Caco-2 (cell line): ENCODE measurements around the gene INPP4B. TPM values are rescaled to one million over a fixed set of nuclear protein-coding genes. Genes with fewer than 3 reads are reported as not detected.

Experiments
- BruUV-seq: library from RNA; stranded (reverse); fragments of 400-500 nt; replicated peaks from 2 replicates; lab custom pipeline; 2021; lab: Mats Ljungman, UMichigan
- CTCF ChIA-PET: fragments of 300-600 bp; sonication (Branson Sonifier 250); formaldehyde crosslinking; loops from one replicate; lab custom pipeline; 2022; ENCODE audit warnings: antibody characterized with exemption; lab: Charles Lee
- POLR2A ChIA-PET: fragments of 300-600 bp; sonication (Branson Sonifier 250); formaldehyde crosslinking; loops from one replicate; lab custom pipeline; 2022; ENCODE audit warnings: antibody characterized with exemption; lab: Charles Lee
- DNase-seq, 2 experiments: peaks; one replicate each; pipeline versions ENCODE4 v3.0.0 to v3.0.0-alpha.2; 2020 to 2022
- H3K27me3 ChIP-seq: replicated peaks from 2 replicates; pipeline ENCODE4 v1.6.0; 2011; ENCODE audit warnings: low read length; ENCODE audit not compliant: control insufficient read depth, insufficient read depth
- H3K36me3 ChIP-seq: 2 replicates; pipeline ENCODE4 v1.5.1; 2011; ENCODE audit warnings: low read length; ENCODE audit not compliant: control insufficient read depth, insufficient read depth
- H3K4me1 ChIP-seq: fragments of 250-450 bp; sonication (Bioruptor Pico); 2 replicates; pipeline ENCODE4 v1.5.1; 2020; ENCODE audit warnings: mild to moderate bottlenecking
- H3K4me3 ChIP-seq: 2 replicates; pipeline ENCODE4 v1.5.1; 2011; ENCODE audit warnings: low read depth, mild to moderate bottlenecking, control low read depth, low read length
- H3K9me3 ChIP-seq: fragments of 250-450 bp; sonication (Bioruptor Pico); 2 replicates; pipeline ENCODE4 v1.5.1; 2020; ENCODE audit warnings: mild to moderate bottlenecking, moderate library complexity
- H3K27ac Mint-ChIP-seq: one replicate; pipeline ENCODE4 v1.8.0; 2022; ENCODE audit warnings: mixed read lengths; ENCODE audit not compliant: unreplicated experiment
- H3K27me3 Mint-ChIP-seq: one replicate; pipeline ENCODE4 v1.8.0; 2022; ENCODE audit warnings: mixed read lengths; ENCODE audit not compliant: insufficient read depth, unreplicated experiment
- H3K36me3 Mint-ChIP-seq: one replicate; pipeline ENCODE4 v1.8.0; 2022; ENCODE audit warnings: mild to moderate bottlenecking, mixed read lengths; ENCODE audit not compliant: insufficient read depth, unreplicated experiment
- H3K4me1 Mint-ChIP-seq: one replicate; pipeline ENCODE4 v1.8.0; 2022; ENCODE audit warnings: low read depth, mixed read lengths; ENCODE audit not compliant: unreplicated experiment
- H3K4me3 Mint-ChIP-seq: one replicate; pipeline ENCODE4 v1.8.0; 2022; ENCODE audit warnings: mild to moderate bottlenecking, moderate library complexity, mixed read lengths; ENCODE audit not compliant: unreplicated experiment
- H3K9me3 Mint-ChIP-seq: one replicate; pipeline ENCODE4 v1.8.0; 2022; ENCODE audit warnings: mixed read lengths; ENCODE audit not compliant: unreplicated experiment
- intact Hi-C: fragments of 100-400 bp; cut with micrococcal nuclease; formaldehyde crosslinking; loops from one replicate; pipeline ENCODE4 v1.10.0; 2022; ENCODE audit not compliant: unreplicated experiment
- total RNA-seq: library from RNA; stranded (reverse); gene quantifications from 2 replicates; pipeline ENCODE4 v1.2.3, GENCODE V29; 2022
- TF ChIP-seq, protein P1 (sequence below), 2 experiments: fragments of 200-600 bp in 1 of 2; IDR thresholded peaks; 1 replicate in 1 of 2; 2 replicates in 1 of 2; pipeline versions ENCODE4 v1.5.1 to v1.8.0; 2011 to 2022; ENCODE audit warnings: antibody characterized with exemption in 1 of 2, control low read depth in 1 of 2, inconsistent platforms in 1 of 2, low read depth in 1 of 2, low read length in 1 of 2, mild to moderate bottlenecking in 1 of 2, moderate library complexity in 1 of 2; ENCODE audit not compliant: insufficient read depth in 1 of 2, severe bottlenecking in 1 of 2, unreplicated experiment in 1 of 2

INPP4B gene
- total RNA-seq, 1 experiment from 2014 or later: 10.3 TPM

DNA sequence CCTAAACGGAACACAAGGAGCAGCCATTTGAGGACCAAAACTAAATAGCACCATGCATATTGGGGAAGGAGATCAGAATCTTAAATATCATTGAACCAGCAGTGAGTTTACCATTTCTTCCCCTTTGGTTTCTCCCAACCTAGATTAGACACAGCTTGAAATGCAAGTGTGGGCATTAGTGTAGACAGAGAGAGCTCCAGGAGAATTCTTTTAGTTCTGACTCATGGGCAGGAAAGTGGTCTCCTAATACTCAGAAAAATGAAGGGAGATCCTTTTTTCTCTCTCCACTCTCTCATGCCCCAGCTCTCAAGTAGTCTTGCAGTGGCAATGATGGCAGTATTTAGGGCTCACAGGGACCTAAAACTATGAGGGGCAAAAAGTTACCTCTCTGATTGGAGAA is 567.9 kb downstream of the INPP4B start:
- Histone ChIP-seq H3K27me3 (no peaks in the 10 kb centered on the region), H3K4me3 (no peak overlapping the region), H3K9me3 (no peaks in the 10 kb centered on the region), H3K4me1 (no peaks in the 10 kb centered on the region), H3K36me3 (no peaks in the 10 kb centered on the region)
- H3K27ac Mint-ChIP-seq: no peak overlapping the region
- POLR2A ChIA-PET: no interaction called here
- intact Hi-C loops: no loop called here
- H3K36me3 Mint-ChIP-seq: no peaks in the 10 kb centered on the region
- TF ChIP-seq, protein P1, sequence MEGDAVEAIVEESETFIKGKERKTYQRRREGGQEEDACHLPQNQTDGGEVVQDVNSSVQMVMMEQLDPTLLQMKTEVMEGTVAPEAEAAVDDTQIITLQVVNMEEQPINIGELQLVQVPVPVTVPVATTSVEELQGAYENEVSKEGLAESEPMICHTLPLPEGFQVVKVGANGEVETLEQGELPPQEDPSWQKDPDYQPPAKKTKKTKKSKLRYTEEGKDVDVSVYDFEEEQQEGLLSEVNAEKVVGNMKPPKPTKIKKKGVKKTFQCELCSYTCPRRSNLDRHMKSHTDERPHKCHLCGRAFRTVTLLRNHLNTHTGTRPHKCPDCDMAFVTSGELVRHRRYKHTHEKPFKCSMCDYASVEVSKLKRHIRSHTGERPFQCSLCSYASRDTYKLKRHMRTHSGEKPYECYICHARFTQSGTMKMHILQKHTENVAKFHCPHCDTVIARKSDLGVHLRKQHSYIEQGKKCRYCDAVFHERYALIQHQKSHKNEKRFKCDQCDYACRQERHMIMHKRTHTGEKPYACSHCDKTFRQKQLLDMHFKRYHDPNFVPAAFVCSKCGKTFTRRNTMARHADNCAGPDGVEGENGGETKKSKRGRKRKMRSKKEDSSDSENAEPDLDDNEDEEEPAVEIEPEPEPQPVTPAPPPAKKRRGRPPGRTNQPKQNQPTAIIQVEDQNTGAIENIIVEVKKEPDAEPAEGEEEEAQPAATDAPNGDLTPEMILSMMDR (IDR thresholded peaks at IDR 0.05; ENCODE audit: insufficient read depth in 1 of 2, low read depth in 1 of 2, low read length in 1 of 2, severe bottlenecking in 1 of 2, unreplicated experiment in 1 of 2): no peak
- DNase-seq: no peak
- no TSS peak for BruUV-seq
- no peaks in the 10 kb centered on the region for H3K4me1 Mint-ChIP-seq
- no peaks in the 10 kb centered on the region for H3K9me3 Mint-ChIP-seq
- CTCF ChIA-PET: no interaction called here
- H3K4me3 Mint-ChIP-seq: no peak overlapping the region
- peaks cover 3% of the 10 kb centered on the region for H3K27me3 Mint-ChIP-seq

DNA sequence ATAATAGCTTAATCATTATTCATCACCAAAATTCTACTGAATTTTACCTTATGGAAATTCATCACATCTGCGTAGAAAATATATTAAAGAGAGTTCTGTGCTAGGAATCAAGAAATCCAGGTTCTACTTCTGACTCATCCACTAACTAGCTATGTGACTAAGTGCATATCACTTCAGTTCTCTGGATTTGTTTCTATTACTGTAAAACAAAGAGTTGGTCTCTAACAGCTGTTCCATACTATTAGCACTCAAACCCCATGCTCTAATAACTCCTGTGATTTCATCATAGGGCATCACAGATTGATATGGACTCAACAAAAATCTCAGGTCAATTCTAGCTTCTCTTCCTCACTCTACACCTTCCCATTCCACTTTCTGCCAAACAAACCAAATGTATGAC is 572.0 kb downstream of the INPP4B start:
- Histone ChIP-seq H3K36me3 (no peaks in the 10 kb centered on the region), H3K4me3 (no peak overlapping the region), H3K9me3 (no peaks in the 10 kb centered on the region), H3K27me3 (no peaks in the 10 kb centered on the region), H3K4me1 (no peaks in the 10 kb centered on the region)
- no peak overlapping the region for H3K27ac Mint-ChIP-seq
- intact Hi-C loops: no loop called here
- no peaks in the 10 kb centered on the region for H3K36me3 Mint-ChIP-seq
- CTCF ChIA-PET: no interaction called here
- TF ChIP-seq, protein P1 (IDR thresholded peaks at IDR 0.05; ENCODE audit: insufficient read depth in 1 of 2, low read depth in 1 of 2, low read length in 1 of 2, severe bottlenecking in 1 of 2, unreplicated experiment in 1 of 2): no peak
- H3K4me1 Mint-ChIP-seq: no peaks in the 10 kb centered on the region
- H3K9me3 Mint-ChIP-seq: no peaks in the 10 kb centered on the region
- peaks cover 3% of the 10 kb centered on the region for H3K27me3 Mint-ChIP-seq
- no peak overlapping the region for H3K4me3 Mint-ChIP-seq
- no peak for DNase-seq
- BruUV-seq: no TSS peak
- POLR2A ChIA-PET: no interaction called here

DNA sequence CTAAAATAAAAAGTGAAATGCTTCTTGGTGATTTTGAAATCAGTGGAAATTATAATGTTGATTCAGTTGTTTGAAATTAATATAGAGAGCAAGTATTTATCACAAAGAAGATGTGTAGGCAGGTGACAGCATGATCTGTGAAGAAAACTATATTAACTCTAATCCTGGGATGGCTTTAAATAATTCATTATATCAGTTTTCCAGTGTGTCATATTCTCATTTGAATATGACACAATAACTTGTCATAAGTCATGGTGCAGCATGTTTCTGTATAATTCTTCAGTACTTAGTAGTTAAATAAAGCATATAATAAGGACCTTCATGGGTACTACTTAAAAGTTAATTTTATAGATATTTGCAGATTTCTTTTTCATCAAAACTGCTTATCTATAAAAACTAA is 573.6 kb downstream of the INPP4B start:
- H3K4me3 ChIP-seq: no peak overlapping the region
- POLR2A ChIA-PET: no interaction called here
- no peaks in the 10 kb centered on the region for H3K4me1 Mint-ChIP-seq
- H3K9me3 ChIP-seq: no peaks in the 10 kb centered on the region
- H3K4me1 ChIP-seq: no peaks in the 10 kb centered on the region
- TF ChIP-seq, protein P1 (IDR thresholded peaks at IDR 0.05; ENCODE audit: insufficient read depth in 1 of 2, low read depth in 1 of 2, low read length in 1 of 2, severe bottlenecking in 1 of 2, unreplicated experiment in 1 of 2): no peak
- no peak overlapping the region for H3K4me3 Mint-ChIP-seq
- H3K27me3 Mint-ChIP-seq: no peaks in the 10 kb centered on the region
- no peaks in the 10 kb centered on the region for H3K27me3 ChIP-seq
- no peaks in the 10 kb centered on the region for H3K36me3 Mint-ChIP-seq
- no peak for DNase-seq
- BruUV-seq: no TSS peak
- no peak overlapping the region for H3K27ac Mint-ChIP-seq
- H3K9me3 Mint-ChIP-seq: no peaks in the 10 kb centered on the region
- no peaks in the 10 kb centered on the region for H3K36me3 ChIP-seq
- intact Hi-C loops: no loop called here
- CTCF ChIA-PET: no interaction called here
